ENCODE results near the gene TOMM34. TPM values are rescaled to one million over a fixed set of nuclear protein-coding genes. Genes with fewer than 3 reads are reported as not detected.

The TOMM34 gene
- total RNA-seq, 3 donors from 2014 or later (not counting 1 experiment from before 2014, with no cell fraction given), result 8.5 to 9.2 (median 8.8) TPM

- H3K4me1 ChIP-seq (ENCODE audit: control insufficient read depth, insufficient read depth, low read length), result peaks cover 13% of the 10 kb centered on the region
- peak overlapping the region; percentile 85 for H3K4me3 ChIP-seq (ENCODE audit: low read length)
- H3K9me3 ChIP-seq (ENCODE audit: control insufficient read depth, insufficient read depth, low read length), result no peaks in the 10 kb centered on the region
- Mint-ChIP-seq H3K4me1 (peaks cover 31 to 35% of the 10 kb centered on the region in 2 donors), H3K9me3 (no peaks in the 10 kb centered on the region), H3K4me3 (peak overlapping the region; percentile 99), H3K36me3 (peaks cover 8% of the 10 kb centered on the region), H3K27me3 (ENCODE audit: low read depth in 2 of 2) (no peaks in the 10 kb centered on the region), H3K27ac (peak overlapping the region; percentile 82 to 88)
- H3K36me3 ChIP-seq (ENCODE audit: control insufficient read depth, insufficient read depth, low read length), result peaks cover 15% of the 10 kb centered on the region
- ATAC-seq (peak; percentile 69 to 85 (median 71)), DNase-seq (peak; percentile 45 to 82)
- no peaks in the 10 kb centered on the region for H3K27me3 ChIP-seq (ENCODE audit: control insufficient read depth, insufficient read depth, low read length)
- WGBS (ENCODE audit: insufficient coverage), result 7% methylated on average over 11 of the region's 13 CpGs
- H3K27ac ChIP-seq (ENCODE audit: low read length), result peak overlapping the region; percentile 61
- intact Hi-C loops (cut with micrococcal nuclease), result loop anchor here (5.0 kb wide), 2 partner anchors 33 to 138 kb away; no protein-coding TSS in a partner anchor
- TF ChIP-seq, protein P1, sequence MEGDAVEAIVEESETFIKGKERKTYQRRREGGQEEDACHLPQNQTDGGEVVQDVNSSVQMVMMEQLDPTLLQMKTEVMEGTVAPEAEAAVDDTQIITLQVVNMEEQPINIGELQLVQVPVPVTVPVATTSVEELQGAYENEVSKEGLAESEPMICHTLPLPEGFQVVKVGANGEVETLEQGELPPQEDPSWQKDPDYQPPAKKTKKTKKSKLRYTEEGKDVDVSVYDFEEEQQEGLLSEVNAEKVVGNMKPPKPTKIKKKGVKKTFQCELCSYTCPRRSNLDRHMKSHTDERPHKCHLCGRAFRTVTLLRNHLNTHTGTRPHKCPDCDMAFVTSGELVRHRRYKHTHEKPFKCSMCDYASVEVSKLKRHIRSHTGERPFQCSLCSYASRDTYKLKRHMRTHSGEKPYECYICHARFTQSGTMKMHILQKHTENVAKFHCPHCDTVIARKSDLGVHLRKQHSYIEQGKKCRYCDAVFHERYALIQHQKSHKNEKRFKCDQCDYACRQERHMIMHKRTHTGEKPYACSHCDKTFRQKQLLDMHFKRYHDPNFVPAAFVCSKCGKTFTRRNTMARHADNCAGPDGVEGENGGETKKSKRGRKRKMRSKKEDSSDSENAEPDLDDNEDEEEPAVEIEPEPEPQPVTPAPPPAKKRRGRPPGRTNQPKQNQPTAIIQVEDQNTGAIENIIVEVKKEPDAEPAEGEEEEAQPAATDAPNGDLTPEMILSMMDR (IDR thresholded peaks at IDR 0.05), result peak; percentile 22
Measured at GRCh38 chr20:44959638-44960102, 527 bp downstream of the TOMM34 start.

DNA sequence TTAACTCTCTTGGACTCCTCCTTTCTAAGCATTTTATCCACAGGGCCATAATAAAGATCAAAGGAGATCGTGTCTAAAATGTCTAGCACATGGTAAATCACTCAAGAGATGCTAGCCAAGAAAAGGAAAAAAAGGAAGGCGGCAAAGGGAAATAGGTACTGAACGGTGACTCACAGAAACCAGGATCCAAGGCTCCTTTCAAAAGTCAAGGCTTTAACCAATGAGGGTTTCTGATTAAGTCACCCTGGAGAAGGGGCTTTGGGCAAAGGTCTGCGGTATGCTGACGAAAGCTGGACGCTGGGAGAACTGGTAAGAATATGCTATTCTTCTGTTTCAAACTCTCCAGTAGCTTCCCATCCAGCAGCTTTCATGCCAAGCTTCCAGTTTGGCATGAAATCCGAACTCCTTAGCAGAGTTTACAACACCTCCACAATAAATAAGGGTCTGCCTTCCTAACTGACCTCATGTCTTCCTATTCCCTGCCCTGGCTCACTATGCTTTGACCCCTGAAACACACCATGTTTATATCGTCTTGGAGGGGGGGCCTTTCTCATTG is 1.0 kb downstream of the TOMM34 start:
- Mint-ChIP-seq H3K27me3 (ENCODE audit: low read depth in 2 of 2) (no peaks in the 10 kb centered on the region), H3K27ac (peak overlapping the region; percentile 82 to 88), H3K4me1 (peaks cover 31 to 35% of the 10 kb centered on the region in 2 donors), H3K36me3 (peaks cover 8% of the 10 kb centered on the region), H3K4me3 (peak overlapping the region; percentile 99), H3K9me3 (no peaks in the 10 kb centered on the region)
- intact Hi-C loops (cut with micrococcal nuclease), result loop anchor here (5.0 kb wide), 2 partner anchors 33 to 138 kb away; no protein-coding TSS in a partner anchor
- 42% methylated on average over 8 of the region's 8 CpGs for WGBS (ENCODE audit: insufficient coverage)
- H3K4me3 ChIP-seq (ENCODE audit: low read length), result peak overlapping the region; percentile 85
- no peak for ATAC-seq
- H3K27ac ChIP-seq (ENCODE audit: low read length), result no peak overlapping the region
- H3K36me3 ChIP-seq (ENCODE audit: control insufficient read depth, insufficient read depth, low read length), result peaks cover 20% of the 10 kb centered on the region
- peaks cover 13% of the 10 kb centered on the region for H3K4me1 ChIP-seq (ENCODE audit: control insufficient read depth, insufficient read depth, low read length)
- no peaks in the 10 kb centered on the region for H3K9me3 ChIP-seq (ENCODE audit: control insufficient read depth, insufficient read depth, low read length)
- TF ChIP-seq, protein P1 (IDR thresholded peaks at IDR 0.05), result no peak
- no peaks in the 10 kb centered on the region for H3K27me3 ChIP-seq (ENCODE audit: control insufficient read depth, insufficient read depth, low read length)
- peak in 1 of 2 donors; percentile 21 for DNase-seq

GRCh38 chr20:44958276-44958675 is 1.9 kb downstream of the TOMM34 start:
- intact Hi-C loops (cut with micrococcal nuclease), result loop anchor here (5.0 kb wide), 2 partner anchors 34 to 139 kb away; no protein-coding TSS in a partner anchor
- TF ChIP-seq, protein P1 (IDR thresholded peaks at IDR 0.05), result no peak
- Mint-ChIP-seq H3K27ac (peak overlapping the region; percentile 82 to 88), H3K4me3 (peak overlapping the region; percentile 75), H3K27me3 (ENCODE audit: low read depth in 2 of 2) (no peaks in the 10 kb centered on the region), H3K4me1 (peaks cover 35 to 39% of the 10 kb centered on the region in 2 donors), H3K36me3 (peaks cover 8% of the 10 kb centered on the region), H3K9me3 (no peaks in the 10 kb centered on the region)
- Histone ChIP-seq H3K9me3 (ENCODE audit: control insufficient read depth, insufficient read depth, low read length) (no peaks in the 10 kb centered on the region), H3K27me3 (ENCODE audit: control insufficient read depth, insufficient read depth, low read length) (no peaks in the 10 kb centered on the region), H3K4me3 (ENCODE audit: low read length) (no peak overlapping the region), H3K36me3 (ENCODE audit: control insufficient read depth, insufficient read depth, low read length) (peaks cover 27% of the 10 kb centered on the region), H3K4me1 (ENCODE audit: control insufficient read depth, insufficient read depth, low read length) (peaks cover 13% of the 10 kb centered on the region), H3K27ac (ENCODE audit: low read length) (no peak overlapping the region)
- DNase-seq, result no peak
- 96% methylated on average over 8 of the region's 8 CpGs for WGBS (ENCODE audit: insufficient coverage)
- ATAC-seq, result no peak

All from natural killer cell (primary cell).